ENCODE results near the gene TFB1M. TPM values are rescaled to one million over a fixed set of nuclear protein-coding genes. Genes with fewer than 3 reads are reported as not detected.

The TFB1M gene
- total RNA-seq, 2 experiments from 2014 or later: 7.2 to 9.2 TPM

GRCh38 chr6:155291291-155291690 lies 23.0 kb downstream of the TFB1M start:
- Mint-ChIP-seq H3K27me3 (no peaks in the 10 kb centered on the region), H3K36me3 (ENCODE audit: low read depth) (peaks cover 85% of the 10 kb centered on the region), H3K4me1 (ENCODE audit: low read depth) (peaks cover 7% of the 10 kb centered on the region), H3K4me3 (no peak overlapping the region), H3K9me3 (no peaks in the 10 kb centered on the region), H3K27ac (no peak overlapping the region)
- no peak for DNase-seq
- ATAC-seq (ENCODE audit: poor library complexity): no peak
- H3K4me1 ChIP-seq (ENCODE audit: insufficient read depth, low read length): no peaks in the 10 kb centered on the region
- peaks cover 37% of the 10 kb centered on the region for H3K36me3 ChIP-seq (ENCODE audit: insufficient read depth, low read length)
- no peak for TF ChIP-seq CTCF (IDR thresholded peaks at IDR 0.05)
- ChIA-PET CTCF (interaction anchor here (0.6 kb wide), 1 partner anchor 24 kb away, joined by 3 read pairs; no protein-coding TSS in a partner anchor), POLR2A (no interaction called here)
- no peaks in the 10 kb centered on the region for H3K27me3 ChIP-seq (ENCODE audit: control insufficient read depth in 1 of 2, insufficient read depth in 2 of 2, low read length in 2 of 2)
- H3K27ac ChIP-seq (ENCODE audit: low read depth in 1 of 2, low read length in 2 of 2): no peak overlapping the region
- H3K9me3 ChIP-seq (ENCODE audit: control insufficient read depth in 1 of 2, insufficient read depth in 1 of 2, low read length in 2 of 2): no peaks in the 10 kb centered on the region
- intact Hi-C loops (cut with DNase I, micrococcal nuclease): no loop called here
- H3K4me3 ChIP-seq (ENCODE audit: low read length): no peak overlapping the region

GRCh38 chr6:155290491-155290890 lies 23.8 kb downstream of the TFB1M start:
- H3K4me3 ChIP-seq (ENCODE audit: low read length): no peak overlapping the region
- H3K4me1 ChIP-seq (ENCODE audit: insufficient read depth, low read length): no peaks in the 10 kb centered on the region
- CTCF ChIA-PET: interaction anchor here (0.7 kb wide), 1 partner anchor 131 kb away, joined by 4 read pairs; no protein-coding TSS in a partner anchor
- Mint-ChIP-seq H3K27me3 (no peaks in the 10 kb centered on the region), H3K4me3 (no peak overlapping the region), H3K27ac (no peak overlapping the region), H3K9me3 (no peaks in the 10 kb centered on the region), H3K36me3 (ENCODE audit: low read depth) (peaks cover 86% of the 10 kb centered on the region), H3K4me1 (ENCODE audit: low read depth) (peaks cover 11% of the 10 kb centered on the region)
- POLR2A ChIA-PET: no interaction called here
- TF ChIP-seq CTCF (IDR thresholded peaks at IDR 0.05): no peak
- H3K27me3 ChIP-seq (ENCODE audit: control insufficient read depth in 1 of 2, insufficient read depth in 2 of 2, low read length in 2 of 2): no peaks in the 10 kb centered on the region
- no peaks in the 10 kb centered on the region for H3K9me3 ChIP-seq (ENCODE audit: control insufficient read depth in 1 of 2, insufficient read depth in 1 of 2, low read length in 2 of 2)
- DNase-seq: no peak
- H3K27ac ChIP-seq (ENCODE audit: low read depth in 1 of 2, low read length in 2 of 2): no peak overlapping the region
- no peak for ATAC-seq (ENCODE audit: poor library complexity)
- intact Hi-C loops (cut with DNase I, micrococcal nuclease): no loop called here
- H3K36me3 ChIP-seq (ENCODE audit: insufficient read depth, low read length): peaks cover 35% of the 10 kb centered on the region

GRCh38 chr6:155287762-155288161 lies 26.5 kb downstream of the TFB1M start:
- CTCF ChIA-PET: interaction anchor here (1.3 kb wide), 1 partner anchor 29 kb away, joined by 4 read pairs; no protein-coding TSS in a partner anchor

More at GRCh38 chr6:155287762-155288161, 26.5 kb downstream of the TFB1M start:
- Histone ChIP-seq H3K27me3 (ENCODE audit: control insufficient read depth in 1 of 2, insufficient read depth in 2 of 2, low read length in 2 of 2) (no peaks in the 10 kb centered on the region), H3K4me1 (ENCODE audit: insufficient read depth, low read length) (no peaks in the 10 kb centered on the region), H3K4me3 (ENCODE audit: low read length) (no peak overlapping the region), H3K36me3 (ENCODE audit: insufficient read depth, low read length) (peaks cover 39% of the 10 kb centered on the region), H3K9me3 (ENCODE audit: control insufficient read depth in 1 of 2, insufficient read depth in 1 of 2, low read length in 2 of 2) (no peaks in the 10 kb centered on the region), H3K27ac (ENCODE audit: low read depth in 1 of 2, low read length in 2 of 2) (no peak overlapping the region)
- H3K27ac Mint-ChIP-seq: no peak overlapping the region
- intact Hi-C loops (cut with DNase I, micrococcal nuclease): no loop called here
- DNase-seq (no peak), ATAC-seq (ENCODE audit: poor library complexity) (no peak)
- peaks cover 87% of the 10 kb centered on the region for H3K36me3 Mint-ChIP-seq (ENCODE audit: low read depth)
- H3K4me3 Mint-ChIP-seq: no peak overlapping the region
- no peaks in the 10 kb centered on the region for H3K9me3 Mint-ChIP-seq
- POLR2A ChIA-PET: no interaction called here
- peaks cover 11% of the 10 kb centered on the region for H3K4me1 Mint-ChIP-seq (ENCODE audit: low read depth)
- H3K27me3 Mint-ChIP-seq: no peaks in the 10 kb centered on the region
- no peak for TF ChIP-seq CTCF (IDR thresholded peaks at IDR 0.05)

Measured in CD4-positive, alpha-beta T cell (primary cell).